ENCODE measurements around the gene ATP5ME.
"Not testable (repeated sequence)": the region's sequence is repeated elsewhere in the genome, so short reads cannot be mapped to it uniquely, and the experiment has no call there.

Gene ATP5ME

GRCh38 chr4:669806-670559 lies 4.1 kb downstream of the ATP5ME start:
- not testable (repeated sequence) for DNase-seq (ENCODE audit: low read depth, low spot score)

- DNase-seq (ENCODE audit: low read depth, low spot score), result not testable (repeated sequence)
Observed at GRCh38 chr4:668219-668618, 5.9 kb downstream of the ATP5ME start.

- no peak for DNase-seq (ENCODE audit: low read depth, low spot score)
Observed at GRCh38 chr4:667545-667925, 6.5 kb downstream of the ATP5ME start.

- no peak for DNase-seq (ENCODE audit: low read depth, low spot score)
Observed at GRCh38 chr4:666822-667544, 7.1 kb downstream of the ATP5ME start.

- no peak for DNase-seq (ENCODE audit: low read depth, low spot score)
Observed at GRCh38 chr4:666436-666810, 7.7 kb downstream of the ATP5ME start.

- DNase-seq (ENCODE audit: low read depth, low spot score), result no peak
Observed at GRCh38 chr4:665751-666435, 8.2 kb downstream of the ATP5ME start.

- DNase-seq (ENCODE audit: low read depth, low spot score), result no peak
Observed at GRCh38 chr4:665381-665750, 8.7 kb downstream of the ATP5ME start.

GRCh38 chr4:664713-665231 lies 9.3 kb downstream of the ATP5ME start:
- DNase-seq (ENCODE audit: low read depth, low spot score), result no peak

GRCh38 chr4:663438-664428 lies 10.3 kb downstream of the ATP5ME start:
- no peak for DNase-seq (ENCODE audit: low read depth, low spot score)

- no peak for DNase-seq (ENCODE audit: low read depth, low spot score)
Observed at GRCh38 chr4:663046-663437, 11.0 kb downstream of the ATP5ME start.

GRCh38 chr4:661881-662761 lies 12.0 kb downstream of the ATP5ME start:
- no peak for DNase-seq (ENCODE audit: low read depth, low spot score)

- no peak for DNase-seq (ENCODE audit: low read depth, low spot score)
Observed at GRCh38 chr4:661231-661630, 12.8 kb downstream of the ATP5ME start.

- no peak for DNase-seq (ENCODE audit: low read depth, low spot score)
Observed at GRCh38 chr4:660401-660800, 13.7 kb downstream of the ATP5ME start.

GRCh38 chr4:659851-660250 lies 14.2 kb downstream of the ATP5ME start:
- DNase-seq (ENCODE audit: low read depth, low spot score), result no peak

GRCh38 chr4:658681-659667 lies 15.1 kb downstream of the ATP5ME start:
- DNase-seq (ENCODE audit: low read depth, low spot score), result no peak

GRCh38 chr4:657834-658667 lies 16.0 kb downstream of the ATP5ME start:
- no peak for DNase-seq (ENCODE audit: low read depth, low spot score)

GRCh38 chr4:657338-657833 lies 16.7 kb downstream of the ATP5ME start:
- DNase-seq (ENCODE audit: low read depth, low spot score), result no peak
